Measurements from ENCODE around the gene MTOR. TPM values are rescaled to one million over a fixed set of nuclear protein-coding genes. Genes with fewer than 3 reads are reported as not detected.

Gene MTOR
- total RNA-seq, 1 donor from 2014 or later: 25.1 TPM

DNA sequence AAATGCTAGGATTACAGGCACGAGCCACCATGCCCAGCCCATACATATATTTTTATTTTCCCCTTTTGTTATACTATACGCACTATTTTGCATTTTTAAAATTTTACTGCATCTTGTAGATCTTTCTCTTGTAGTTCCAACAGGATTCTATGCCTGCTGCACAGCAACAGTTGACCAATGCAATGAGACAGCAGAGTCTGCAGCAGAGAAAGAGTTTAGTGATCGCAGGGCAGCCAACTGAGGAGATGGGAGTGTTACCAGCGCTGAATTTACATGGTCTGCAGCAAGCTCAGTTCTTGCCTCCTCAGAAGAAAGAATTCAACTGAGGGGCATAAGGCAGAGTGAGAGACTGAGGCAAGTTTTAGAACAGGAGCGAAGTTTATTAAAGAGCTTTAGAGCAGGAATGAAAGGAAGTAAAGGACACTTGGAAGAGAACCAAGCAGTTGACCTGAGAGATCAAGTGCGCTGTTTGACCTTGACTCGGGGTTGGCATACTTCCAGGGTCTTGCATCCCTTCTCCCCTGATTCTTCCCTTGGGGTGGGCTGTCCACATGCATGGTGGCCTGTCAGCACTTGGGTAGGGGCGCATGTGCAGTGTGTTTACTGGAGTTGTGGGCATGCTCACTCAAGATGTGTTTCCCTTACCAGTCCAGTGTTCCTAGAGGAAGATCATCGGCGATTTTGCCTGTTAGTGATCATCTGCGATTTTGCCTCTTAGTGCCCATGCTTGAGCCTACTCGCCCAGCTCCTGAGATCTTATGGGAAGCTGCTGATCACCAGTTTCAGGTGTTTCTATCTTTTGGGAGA, 4.1 kb upstream of the MTOR start:
- H3K4me1 ChIP-seq (ENCODE audit: control insufficient read depth in 3 of 3, insufficient read depth in 3 of 3, low read length in 3 of 3): peaks cover 5% of the 10 kb centered on the region in 3 donors
- no peaks in the 10 kb centered on the region for H3K9me3 ChIP-seq (ENCODE audit: control insufficient read depth in 3 of 3, low read length in 3 of 3)
- H3K27ac ChIP-seq (ENCODE audit: low read depth, low read length): no peak overlapping the region
- H3K27me3 ChIP-seq (ENCODE audit: control insufficient read depth in 3 of 3, insufficient read depth in 3 of 3, low read length in 3 of 3): no peaks in the 10 kb centered on the region
- no peak overlapping the region for H3K9ac ChIP-seq (ENCODE audit: low read depth in 1 of 3, low read length in 3 of 3)
- H3K4me3 ChIP-seq (ENCODE audit: low read length in 3 of 3): no peak overlapping the region
- no peaks in the 10 kb centered on the region for H3K36me3 ChIP-seq (ENCODE audit: control insufficient read depth in 3 of 3, insufficient read depth in 3 of 3, low read length in 3 of 3)

DNA sequence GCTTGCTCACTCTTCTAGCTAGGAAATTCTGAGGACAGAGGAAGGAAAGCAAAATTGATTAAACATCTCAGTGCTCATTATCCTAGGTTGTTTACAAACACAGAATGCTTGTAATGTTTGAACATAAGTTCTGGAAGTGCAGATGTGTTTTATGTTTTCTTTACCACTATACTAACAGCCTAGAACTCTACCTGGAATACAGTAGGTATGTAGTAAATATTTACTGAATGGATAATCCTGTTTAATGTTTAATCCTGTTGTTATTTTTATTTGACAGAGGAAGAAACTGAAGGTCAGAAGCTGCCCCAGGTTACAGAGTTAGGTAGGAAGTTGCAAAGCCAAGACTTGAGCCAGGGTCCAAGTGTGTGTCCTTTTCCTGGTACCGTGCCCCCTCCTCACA, 6.1 kb downstream of the MTOR start:
- Histone ChIP-seq H3K9ac (ENCODE audit: low read depth in 1 of 3, low read length in 3 of 3) (no peak overlapping the region), H3K4me1 (ENCODE audit: control insufficient read depth in 3 of 3, insufficient read depth in 3 of 3, low read length in 3 of 3) (peaks cover 0 to 1% (median 0%) of the 10 kb centered on the region in 3 donors), H3K36me3 (ENCODE audit: control insufficient read depth in 3 of 3, insufficient read depth in 3 of 3, low read length in 3 of 3) (peaks cover 60 to 69% (median 68%) of the 10 kb centered on the region in 3 donors), H3K27me3 (ENCODE audit: control insufficient read depth in 3 of 3, insufficient read depth in 3 of 3, low read length in 3 of 3) (no peaks in the 10 kb centered on the region), H3K9me3 (ENCODE audit: control insufficient read depth in 3 of 3, low read length in 3 of 3) (no peaks in the 10 kb centered on the region), H3K27ac (ENCODE audit: low read depth, low read length) (no peak overlapping the region), H3K4me3 (ENCODE audit: low read length in 3 of 3) (no peak overlapping the region)

GRCh38 chr1:11253226-11253625, 9.1 kb downstream of the MTOR start:
- peaks cover 53 to 68% (median 66%) of the 10 kb centered on the region in 3 donors for H3K36me3 ChIP-seq (ENCODE audit: control insufficient read depth in 3 of 3, insufficient read depth in 3 of 3, low read length in 3 of 3)
- no peak overlapping the region for H3K4me3 ChIP-seq (ENCODE audit: low read length in 3 of 3)
- no peaks in the 10 kb centered on the region for H3K4me1 ChIP-seq (ENCODE audit: control insufficient read depth in 3 of 3, insufficient read depth in 3 of 3, low read length in 3 of 3)
- H3K9ac ChIP-seq (ENCODE audit: low read depth in 1 of 3, low read length in 3 of 3): no peak overlapping the region
- no peak overlapping the region for H3K27ac ChIP-seq (ENCODE audit: low read depth, low read length)
- H3K27me3 ChIP-seq (ENCODE audit: control insufficient read depth in 3 of 3, insufficient read depth in 3 of 3, low read length in 3 of 3): no peaks in the 10 kb centered on the region
- H3K9me3 ChIP-seq (ENCODE audit: control insufficient read depth in 3 of 3, low read length in 3 of 3): no peaks in the 10 kb centered on the region

- Histone ChIP-seq H3K4me1 (ENCODE audit: control insufficient read depth in 3 of 3, insufficient read depth in 3 of 3, low read length in 3 of 3) (no peaks in the 10 kb centered on the region), H3K27me3 (ENCODE audit: control insufficient read depth in 3 of 3, insufficient read depth in 3 of 3, low read length in 3 of 3) (no peaks in the 10 kb centered on the region), H3K4me3 (ENCODE audit: low read length in 3 of 3) (no peak overlapping the region), H3K9me3 (ENCODE audit: control insufficient read depth in 3 of 3, low read length in 3 of 3) (no peaks in the 10 kb centered on the region), H3K27ac (ENCODE audit: low read depth, low read length) (no peak overlapping the region), H3K36me3 (ENCODE audit: control insufficient read depth in 3 of 3, insufficient read depth in 3 of 3, low read length in 3 of 3) (peaks cover 56 to 71% (median 68%) of the 10 kb centered on the region in 3 donors), H3K9ac (ENCODE audit: low read depth in 1 of 3, low read length in 3 of 3) (no peak overlapping the region)
Observed at GRCh38 chr1:11252538-11252937, 9.8 kb downstream of the MTOR start.

GRCh38 chr1:11248169-11248568, 14.2 kb downstream of the MTOR start:
- no peaks in the 10 kb centered on the region for H3K27me3 ChIP-seq (ENCODE audit: control insufficient read depth in 3 of 3, insufficient read depth in 3 of 3, low read length in 3 of 3)
- no peaks in the 10 kb centered on the region for H3K9me3 ChIP-seq (ENCODE audit: control insufficient read depth in 3 of 3, low read length in 3 of 3)
- no peak overlapping the region for H3K27ac ChIP-seq (ENCODE audit: low read depth, low read length)
- no peak overlapping the region for H3K4me3 ChIP-seq (ENCODE audit: low read length in 3 of 3)
- H3K9ac ChIP-seq (ENCODE audit: low read depth in 1 of 3, low read length in 3 of 3): no peak overlapping the region
- no peaks in the 10 kb centered on the region for H3K4me1 ChIP-seq (ENCODE audit: control insufficient read depth in 3 of 3, insufficient read depth in 3 of 3, low read length in 3 of 3)
- peaks cover 43 to 66% (median 64%) of the 10 kb centered on the region in 3 donors for H3K36me3 ChIP-seq (ENCODE audit: control insufficient read depth in 3 of 3, insufficient read depth in 3 of 3, low read length in 3 of 3)

- H3K9me3 ChIP-seq (ENCODE audit: control insufficient read depth in 3 of 3, low read length in 3 of 3): no peaks in the 10 kb centered on the region
- no peak overlapping the region for H3K27ac ChIP-seq (ENCODE audit: low read depth, low read length)
- H3K9ac ChIP-seq (ENCODE audit: low read depth in 1 of 3, low read length in 3 of 3): no peak overlapping the region
- peaks cover 43 to 63% (median 62%) of the 10 kb centered on the region in 3 donors for H3K36me3 ChIP-seq (ENCODE audit: control insufficient read depth in 3 of 3, insufficient read depth in 3 of 3, low read length in 3 of 3)
- no peaks in the 10 kb centered on the region for H3K4me1 ChIP-seq (ENCODE audit: control insufficient read depth in 3 of 3, insufficient read depth in 3 of 3, low read length in 3 of 3)
- H3K4me3 ChIP-seq (ENCODE audit: low read length in 3 of 3): no peak overlapping the region
- H3K27me3 ChIP-seq (ENCODE audit: control insufficient read depth in 3 of 3, insufficient read depth in 3 of 3, low read length in 3 of 3): no peaks in the 10 kb centered on the region
Observed at GRCh38 chr1:11245904-11246719, 16.2 kb downstream of the MTOR start.

- Histone ChIP-seq H3K36me3 (ENCODE audit: control insufficient read depth in 3 of 3, insufficient read depth in 3 of 3, low read length in 3 of 3) (peaks cover 49 to 61% (median 60%) of the 10 kb centered on the region in 3 donors), H3K9ac (ENCODE audit: low read depth in 1 of 3, low read length in 3 of 3) (no peak overlapping the region)
Observed at GRCh38 chr1:11245248-11245647, 17.1 kb downstream of the MTOR start.

GRCh38 chr1:11238311-11238710, 24.0 kb downstream of the MTOR start:
- Histone ChIP-seq H3K4me1 (ENCODE audit: control insufficient read depth in 3 of 3, insufficient read depth in 3 of 3, low read length in 3 of 3) (peaks cover 5 to 15% (median 13%) of the 10 kb centered on the region in 3 donors), H3K36me3 (ENCODE audit: control insufficient read depth in 3 of 3, insufficient read depth in 3 of 3, low read length in 3 of 3) (peaks cover 52 to 70% (median 62%) of the 10 kb centered on the region in 3 donors), H3K4me3 (ENCODE audit: low read length in 3 of 3) (no peak overlapping the region), H3K9ac (ENCODE audit: low read depth in 1 of 3, low read length in 3 of 3) (no peak overlapping the region), H3K27ac (ENCODE audit: low read depth, low read length) (no peak overlapping the region), H3K9me3 (ENCODE audit: control insufficient read depth in 3 of 3, low read length in 3 of 3) (no peaks in the 10 kb centered on the region), H3K27me3 (ENCODE audit: control insufficient read depth in 3 of 3, insufficient read depth in 3 of 3, low read length in 3 of 3) (no peaks in the 10 kb centered on the region)

More at GRCh38 chr1:11245248-11245647, 17.1 kb downstream of the MTOR start:
- H3K4me1 ChIP-seq (ENCODE audit: control insufficient read depth in 3 of 3, insufficient read depth in 3 of 3, low read length in 3 of 3): no peaks in the 10 kb centered on the region
- H3K9me3 ChIP-seq (ENCODE audit: control insufficient read depth in 3 of 3, low read length in 3 of 3): no peaks in the 10 kb centered on the region
- H3K4me3 ChIP-seq (ENCODE audit: low read length in 3 of 3): no peak overlapping the region
- H3K27me3 ChIP-seq (ENCODE audit: control insufficient read depth in 3 of 3, insufficient read depth in 3 of 3, low read length in 3 of 3): no peaks in the 10 kb centered on the region
- no peak overlapping the region for H3K27ac ChIP-seq (ENCODE audit: low read depth, low read length)

GRCh38 chr1:11237356-11237755, 25.0 kb downstream of the MTOR start:
- Histone ChIP-seq H3K27me3 (ENCODE audit: control insufficient read depth in 3 of 3, insufficient read depth in 3 of 3, low read length in 3 of 3) (no peaks in the 10 kb centered on the region), H3K27ac (ENCODE audit: low read depth, low read length) (peak overlapping the region; percentile 49), H3K9ac (ENCODE audit: low read depth in 1 of 3, low read length in 3 of 3) (no peak overlapping the region), H3K9me3 (ENCODE audit: control insufficient read depth in 3 of 3, low read length in 3 of 3) (no peaks in the 10 kb centered on the region), H3K36me3 (ENCODE audit: control insufficient read depth in 3 of 3, insufficient read depth in 3 of 3, low read length in 3 of 3) (peaks cover 45 to 69% (median 59%) of the 10 kb centered on the region in 3 donors), H3K4me3 (ENCODE audit: low read length in 3 of 3) (no peak overlapping the region), H3K4me1 (ENCODE audit: control insufficient read depth in 3 of 3, insufficient read depth in 3 of 3, low read length in 3 of 3) (peaks cover 5 to 15% (median 13%) of the 10 kb centered on the region in 3 donors)

- H3K27me3 ChIP-seq (ENCODE audit: control insufficient read depth in 3 of 3, insufficient read depth in 3 of 3, low read length in 3 of 3): no peaks in the 10 kb centered on the region
- no peak overlapping the region for H3K9ac ChIP-seq (ENCODE audit: low read depth in 1 of 3, low read length in 3 of 3)
- no peak overlapping the region for H3K4me3 ChIP-seq (ENCODE audit: low read length in 3 of 3)
- H3K36me3 ChIP-seq (ENCODE audit: control insufficient read depth in 3 of 3, insufficient read depth in 3 of 3, low read length in 3 of 3): peaks cover 57 to 81% (median 72%) of the 10 kb centered on the region in 3 donors
- no peak overlapping the region for H3K27ac ChIP-seq (ENCODE audit: low read depth, low read length)
- no peaks in the 10 kb centered on the region for H3K9me3 ChIP-seq (ENCODE audit: control insufficient read depth in 3 of 3, low read length in 3 of 3)
- H3K4me1 ChIP-seq (ENCODE audit: control insufficient read depth in 3 of 3, insufficient read depth in 3 of 3, low read length in 3 of 3): peaks cover 5 to 15% (median 13%) of the 10 kb centered on the region in 3 donors
Observed at GRCh38 chr1:11233208-11233607, 29.1 kb downstream of the MTOR start.
